ENCODE results near the gene PITPNC1. TPM values are rescaled to one million over a fixed set of nuclear protein-coding genes. Genes with fewer than 3 reads are reported as not detected.
"Not testable (repeated sequence)": the region's sequence is repeated elsewhere in the genome, so short reads cannot be mapped to it uniquely, and the experiment has no call there.

PITPNC1 gene
- total RNA-seq, 1 experiment from 2014 or later, result 37.5 TPM

GRCh38 chr17:67629971-67630320 lies 252.9 kb downstream of the PITPNC1 start:
- Mint-ChIP-seq H3K27me3 (ENCODE audit: low read depth) (no peaks in the 10 kb centered on the region), H3K9me3 (peaks cover 2 to 6% of the 10 kb centered on the region in 2 experiments; a peak in 2 of 5 replicates), H3K36me3 (ENCODE audit: insufficient read depth in 1 of 3, low read depth in 3 of 3) (peaks cover 11 to 21% (median 18%) of the 10 kb centered on the region in 3 experiments), H3K4me1 (peaks cover 14 to 15% of the 10 kb centered on the region in 2 experiments), H3K27ac (no peak overlapping the region), H3K4me3 (no peak overlapping the region)
- H2AFZ ChIP-seq (ENCODE audit: low read length), result no peak overlapping the region
- H3K9ac ChIP-seq (ENCODE audit: extremely low read depth, insufficient read length, low read length), result no peak overlapping the region
- no peaks in the 10 kb centered on the region for H3K23me2 ChIP-seq (ENCODE audit: insufficient read length, low read depth, low read length, poor library complexity, severe bottlenecking)
- DNase-seq, result no peak
- no peak overlapping the region for H2BK12ac ChIP-seq (ENCODE audit: insufficient read length, low read depth, low read length)
- no peak overlapping the region for H3K14ac ChIP-seq (ENCODE audit: insufficient read depth, low read length)
- H3K27ac ChIP-seq (ENCODE audit: insufficient read length, low read depth, low read length), result no peak overlapping the region
- H3K9me3 ChIP-seq (ENCODE audit: control insufficient read depth, low read depth, low read length), result no peaks in the 10 kb centered on the region
- no peaks in the 10 kb centered on the region for H4K20me1 ChIP-seq (ENCODE audit: control insufficient read depth, insufficient read depth, insufficient read length)
- TF ChIP-seq CTCF (conservative IDR thresholded peaks at IDR 0.05), result peak; percentile 61
- H3K79me1 ChIP-seq (ENCODE audit: insufficient read depth, low read depth, low read length, poor library complexity, severe bottlenecking), result no peaks in the 10 kb centered on the region
- no peaks in the 10 kb centered on the region for H3K79me2 ChIP-seq (ENCODE audit: insufficient read depth, low read length)
- no peaks in the 10 kb centered on the region for H3K4me1 ChIP-seq (ENCODE audit: insufficient read depth, low read length)
- no peak overlapping the region for H4K91ac ChIP-seq (ENCODE audit: insufficient read length, low read depth, low read length)
- no peak overlapping the region for H3K23ac ChIP-seq (ENCODE audit: insufficient read length, low read depth, low read length)
- H2BK20ac ChIP-seq (ENCODE audit: low read depth, low read length, poor library complexity, severe bottlenecking), result no peak overlapping the region
- no peak overlapping the region for H2BK5ac ChIP-seq (ENCODE audit: insufficient read length, low read length)
- no peak overlapping the region for H2BK120ac ChIP-seq (ENCODE audit: low read depth, low read length, poor library complexity, severe bottlenecking)
- no peaks in the 10 kb centered on the region for H3K27me3 ChIP-seq (ENCODE audit: insufficient read depth, low read length)
- no CpG with 5 or more reads among the region's 4 CpGs for WGBS (ENCODE audit: extremely low coverage, insufficient read length, low lambda C conversion rate)
- H2BK15ac ChIP-seq (ENCODE audit: low read depth, low read length), result no peak overlapping the region
- H3K4ac ChIP-seq (ENCODE audit: low read depth, low read length), result no peak overlapping the region
- no peak overlapping the region for H4K5ac ChIP-seq (ENCODE audit: insufficient read length, low read depth, low read length)
- no peak overlapping the region for H3T11ph ChIP-seq (ENCODE audit: low read length)
- no peak overlapping the region for H3K56ac ChIP-seq (ENCODE audit: insufficient read length, low read depth, low read length)
- no peak overlapping the region for H3K4me2 ChIP-seq (ENCODE audit: insufficient read depth, insufficient read length, low read length)
- no peak overlapping the region for H3K18ac ChIP-seq (ENCODE audit: insufficient read length, low read depth, low read length)
- H2AK5ac ChIP-seq (ENCODE audit: insufficient read length, low read length), result no peak overlapping the region
- H4K8ac ChIP-seq (replicated peaks; ENCODE audit: insufficient read length, low read depth, low read length), result no peak overlapping the region

- not testable (repeated sequence) for H4K91ac ChIP-seq (ENCODE audit: insufficient read length, low read depth, low read length); H3K27ac ChIP-seq (ENCODE audit: insufficient read length, low read depth, low read length); H3T11ph ChIP-seq (ENCODE audit: low read length); DNase-seq; H3K23ac ChIP-seq (ENCODE audit: insufficient read length, low read depth, low read length); H3K9ac ChIP-seq (ENCODE audit: extremely low read depth, insufficient read length, low read length); H3K4me2 ChIP-seq (ENCODE audit: insufficient read depth, insufficient read length, low read length); H2BK15ac ChIP-seq (ENCODE audit: low read depth, low read length); H2BK12ac ChIP-seq (ENCODE audit: insufficient read length, low read depth, low read length); H3K79me2 ChIP-seq (ENCODE audit: insufficient read depth, low read length); H3K56ac ChIP-seq (ENCODE audit: insufficient read length, low read depth, low read length); H3K14ac ChIP-seq (ENCODE audit: insufficient read depth, low read length); H3K4me3 Mint-ChIP-seq; H2BK120ac ChIP-seq (ENCODE audit: low read depth, low read length, poor library complexity, severe bottlenecking); H2AFZ ChIP-seq (ENCODE audit: low read length); H4K8ac ChIP-seq (replicated peaks; ENCODE audit: insufficient read length, low read depth, low read length); H3K27ac Mint-ChIP-seq; H2BK20ac ChIP-seq (ENCODE audit: low read depth, low read length, poor library complexity, severe bottlenecking); H2BK5ac ChIP-seq (ENCODE audit: insufficient read length, low read length); H3K23me2 ChIP-seq (ENCODE audit: insufficient read length, low read depth, low read length, poor library complexity, severe bottlenecking); H3K27me3 Mint-ChIP-seq (ENCODE audit: low read depth); H3K9me3 ChIP-seq (ENCODE audit: control insufficient read depth, low read depth, low read length); H3K9me3 Mint-ChIP-seq; H3K27me3 ChIP-seq (ENCODE audit: insufficient read depth, low read length); H2AK5ac ChIP-seq (ENCODE audit: insufficient read length, low read length); H3K18ac ChIP-seq (ENCODE audit: insufficient read length, low read depth, low read length); H3K4me1 ChIP-seq (ENCODE audit: insufficient read depth, low read length); H4K20me1 ChIP-seq (ENCODE audit: control insufficient read depth, insufficient read depth, insufficient read length); H3K79me1 ChIP-seq (ENCODE audit: insufficient read depth, low read depth, low read length, poor library complexity, severe bottlenecking); H3K4ac ChIP-seq (ENCODE audit: low read depth, low read length); H4K5ac ChIP-seq (ENCODE audit: insufficient read length, low read depth, low read length)
- peaks cover 11 to 21% (median 18%) of the 10 kb centered on the region in 3 experiments for H3K36me3 Mint-ChIP-seq (ENCODE audit: insufficient read depth in 1 of 3, low read depth in 3 of 3)
- no CpG with 5 or more reads among the region's 7 CpGs for WGBS (ENCODE audit: extremely low coverage, insufficient read length, low lambda C conversion rate)
- peaks cover 8 to 11% of the 10 kb centered on the region in 2 experiments; a peak in 2 of 4 replicates for H3K4me1 Mint-ChIP-seq
Measured at GRCh38 chr17:67630836-67631235, 253.8 kb downstream of the PITPNC1 start.

Measured in H9 (cell line).